Measurements from ENCODE around the gene BEND5.

The BEND5 gene

GRCh38 chr1:48761411-48761810 is 15.3 kb downstream of the BEND5 start:
- DNase-seq, result no peak

GRCh38 chr1:48760857-48761256 is 15.8 kb downstream of the BEND5 start:
- DNase-seq, result no peak

- no peak for DNase-seq
Measured at GRCh38 chr1:48758976-48759375, 17.7 kb downstream of the BEND5 start.

- no peak for DNase-seq
Measured at GRCh38 chr1:48757363-48757762, 19.3 kb downstream of the BEND5 start.

- DNase-seq, result no peak
Measured at GRCh38 chr1:48756683-48757316, 19.9 kb downstream of the BEND5 start.

GRCh38 chr1:48753293-48753692 is 23.4 kb downstream of the BEND5 start:
- no peak for DNase-seq

- no peak for DNase-seq
Measured at GRCh38 chr1:48750109-48750508, 26.6 kb downstream of the BEND5 start.

GRCh38 chr1:48749068-48749467 is 27.6 kb downstream of the BEND5 start:
- DNase-seq, result no peak

- no peak for DNase-seq
Measured at GRCh38 chr1:48746906-48747305, 29.8 kb downstream of the BEND5 start.

- DNase-seq, result no peak
Measured at GRCh38 chr1:48744032-48744431, 32.7 kb downstream of the BEND5 start.

- no peak for DNase-seq
Measured at GRCh38 chr1:48743480-48743879, 33.2 kb downstream of the BEND5 start.

GRCh38 chr1:48741380-48741779 is 35.3 kb downstream of the BEND5 start:
- no peak for DNase-seq

GRCh38 chr1:48740621-48741020 is 36.1 kb downstream of the BEND5 start:
- DNase-seq, result no peak

GRCh38 chr1:48739091-48739490 is 37.6 kb downstream of the BEND5 start:
- no peak for DNase-seq

- no peak for DNase-seq
Measured at GRCh38 chr1:48738356-48738755, 38.3 kb downstream of the BEND5 start.

- DNase-seq, result no peak
Measured at GRCh38 chr1:48735796-48736195, 40.9 kb downstream of the BEND5 start.

- DNase-seq, result no peak
Measured at GRCh38 chr1:48730164-48730910, 46.4 kb downstream of the BEND5 start.

- DNase-seq, result no peak
Measured at GRCh38 chr1:48728584-48728983, 48.1 kb downstream of the BEND5 start.

- no peak for DNase-seq
Measured at GRCh38 chr1:48726557-48727215, 50.0 kb downstream of the BEND5 start.

GRCh38 chr1:48726139-48726538 is 50.6 kb downstream of the BEND5 start:
- DNase-seq, result no peak

GRCh38 chr1:48725341-48726046 is 51.2 kb downstream of the BEND5 start:
- DNase-seq, result no peak

GRCh38 chr1:48720929-48721328 is 55.8 kb downstream of the BEND5 start:
- no peak for DNase-seq

- DNase-seq, result no peak
Measured at GRCh38 chr1:48718705-48719104, 58.0 kb downstream of the BEND5 start.
